Measurements from ENCODE around the gene P3H1. TPM values are rescaled to one million over a fixed set of nuclear protein-coding genes. Genes with fewer than 3 reads are reported as not detected.

The P3H1 gene
- polyA plus RNA-seq, 1 of the 3 experiments (the other 2 are of a cell fraction): 66.8 TPM

GRCh38 chr1:42769811-42770210, 3.0 kb upstream of the P3H1 start:
- Histone ChIP-seq H3K4me1 (ENCODE audit: control insufficient read depth in 1 of 2, insufficient read depth in 2 of 2, low read depth in 1 of 2, low read length in 1 of 2) (peaks cover under 1 to 10% of the 10 kb centered on the region in 2 experiments; a peak in 2 of 4 replicates), H3K79me2 (ENCODE audit: insufficient read depth) (peaks cover 78% of the 10 kb centered on the region), H2AFZ (ENCODE audit: low read depth) (no peak overlapping the region), H3K9me2 (no peaks in the 10 kb centered on the region), H3K36me3 (replicated peaks in 1 of 2; ENCODE audit: control insufficient read depth in 1 of 2, insufficient read depth in 2 of 2, low read length in 1 of 2) (peaks cover 17% of the 10 kb centered on the region in 2 experiments), H3K9me3 (no peaks in the 10 kb centered on the region), H3K4me3 (ENCODE audit: low read depth in 2 of 2, low read length in 1 of 2) (no peak overlapping the region), H3F3A (replicated peaks; ENCODE audit: insufficient read depth) (peaks cover 14% of the 10 kb centered on the region), H4K20me1 (ENCODE audit: insufficient read depth) (peaks cover 3% of the 10 kb centered on the region), H3K27ac (ENCODE audit: low read depth in 2 of 2, low read length in 1 of 2) (no peak overlapping the region), H3K27me3 (ENCODE audit: insufficient read depth) (no peaks in the 10 kb centered on the region), H3K4me2 (no peak overlapping the region), H3K9ac (no peak overlapping the region)
- no peak for DNase-seq
- ChIA-PET POLR2A (no interaction called here), CTCF (interaction anchor here (0.7 to 10.1 kb wide), 3 partner anchors 144 to 603 kb away, joined by 3 to 75 read pairs (median 3); no protein-coding TSS in a partner anchor)
- WGBS (ENCODE audit: low lambda C conversion rate): 95% methylated on average over 3 of the region's 3 CpGs
- TF ChIP-seq FOXM1 (IDR thresholded peaks at IDR 0.05; ENCODE audit: low read depth) (no peak), USF2 (IDR thresholded peaks at IDR 0.05; ENCODE audit: borderline replicate concordance, low read depth, low read length) (no peak), RXRA (IDR thresholded peaks at IDR 0.05; ENCODE audit: borderline replicate concordance, low read depth) (no peak), RAD21 (IDR thresholded peaks at IDR 0.05; ENCODE audit: low read length) (no peak), EZH2phosphoT487 (IDR thresholded peaks at IDR 0.05; ENCODE audit: borderline replicate concordance, low read depth) (no peak), FOSL2 (IDR thresholded peaks at IDR 0.05; ENCODE audit: borderline replicate concordance, low read depth) (no peak), TEAD4 (IDR thresholded peaks at IDR 0.05; ENCODE audit: borderline replicate concordance, insufficient read depth) (no peak), SIN3A (IDR thresholded peaks at IDR 0.05; ENCODE audit: borderline replicate concordance, low read depth, low read length) (no peak), MEF2A (IDR thresholded peaks at IDR 0.05; ENCODE audit: borderline replicate concordance, low read depth) (no peak)

- H3K27me3 ChIP-seq (ENCODE audit: insufficient read depth): no peaks in the 10 kb centered on the region
- peak overlapping the region; percentile 76 for H3K4me2 ChIP-seq
- peak overlapping the region; percentile 74; the same call in 1 of the 2 replicates for H3K9ac ChIP-seq
- POLR2A ChIA-PET: interaction anchor here (1.2 kb wide), 1 partner anchor 78 kb away, joined by 3 read pairs; the partner anchor contains the start of gene ZNF691
- 59% methylated on average over 2 of the region's 2 CpGs for WGBS (ENCODE audit: low lambda C conversion rate)
- H3K4me3 ChIP-seq (ENCODE audit: low read depth in 2 of 2, low read length in 1 of 2): peak overlapping the region; percentile 77 to 91
- H3K27ac ChIP-seq (ENCODE audit: low read depth in 2 of 2, low read length in 1 of 2): no peak overlapping the region
- no peak overlapping the region for H2AFZ ChIP-seq (ENCODE audit: low read depth)
- peaks cover 15% of the 10 kb centered on the region for H4K20me1 ChIP-seq (ENCODE audit: insufficient read depth)
- peaks cover 4 to 12% of the 10 kb centered on the region in 2 experiments; a peak in 2 of 4 replicates for H3K4me1 ChIP-seq (ENCODE audit: control insufficient read depth in 1 of 2, insufficient read depth in 2 of 2, low read depth in 1 of 2, low read length in 1 of 2)
- H3K36me3 ChIP-seq (replicated peaks in 1 of 2; ENCODE audit: control insufficient read depth in 1 of 2, insufficient read depth in 2 of 2, low read length in 1 of 2): peaks cover 9 to 12% of the 10 kb centered on the region in 2 experiments
- no peak for TF ChIP-seq IRF3 (IDR thresholded peaks at IDR 0.05; ENCODE audit: low read depth, low read length)
- TF ChIP-seq TCF12 (IDR thresholded peaks at IDR 0.05): no peak
- no peak for TF ChIP-seq NFIC (IDR thresholded peaks at IDR 0.05; ENCODE audit: borderline replicate concordance)
- CTCF ChIA-PET: interaction anchor here (0.7 to 10.1 kb wide), 5 partner anchors 9 to 595 kb away, joined by 3 to 75 read pairs (median 4); partner anchors contain the start of gene ZNF691
- peaks cover 14% of the 10 kb centered on the region for H3F3A ChIP-seq (replicated peaks; ENCODE audit: insufficient read depth)
- H3K9me3 ChIP-seq: no peaks in the 10 kb centered on the region
- peaks cover 94% of the 10 kb centered on the region for H3K79me2 ChIP-seq (ENCODE audit: insufficient read depth)
- no peak for DNase-seq
- H3K9me2 ChIP-seq: no peaks in the 10 kb centered on the region
These were observed 1.3 kb upstream of the P3H1 start for GRCh38 chr1:42768172-42768571.

Measured in SK-N-SH (cell line).